22Rv1 (cell line): ENCODE data around the gene UNC79.

Source experiments
- ZFX ChIP-seq: fragments of 450-650 bp; IDR thresholded peaks from 2 replicates; pipeline ENCODE4 v1.6.1; 2017; ENCODE audit warnings: antibody characterized with exemption, borderline replicate concordance
- TF ChIP-seq, protein P1 (sequence below): fragments of 450-650 bp; IDR thresholded peaks from 2 replicates; pipeline ENCODE4 v1.5.1; 2017; ENCODE audit warnings: mild to moderate bottlenecking

DNA sequence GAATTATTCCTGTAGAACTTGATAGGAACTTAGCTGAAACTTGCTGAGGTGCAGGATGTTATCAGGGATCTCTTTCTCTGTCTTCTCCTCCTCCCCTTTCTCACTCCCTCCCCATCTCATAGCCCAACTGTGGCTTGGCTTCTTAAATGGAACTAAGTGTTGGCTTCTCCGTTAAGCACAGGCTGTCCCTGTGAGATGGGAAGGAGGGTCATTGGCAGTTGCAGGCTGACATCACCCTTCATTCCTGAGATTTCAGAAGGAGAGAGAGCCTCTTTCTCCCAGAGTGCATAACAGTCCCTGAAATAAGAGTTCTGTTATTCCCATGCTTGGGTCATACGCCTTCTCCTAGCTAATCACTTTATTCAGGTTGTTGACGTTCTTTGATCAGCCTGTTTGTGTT lies 162.0 kb downstream of the UNC79 start:
- TF ChIP-seq, protein P1, sequence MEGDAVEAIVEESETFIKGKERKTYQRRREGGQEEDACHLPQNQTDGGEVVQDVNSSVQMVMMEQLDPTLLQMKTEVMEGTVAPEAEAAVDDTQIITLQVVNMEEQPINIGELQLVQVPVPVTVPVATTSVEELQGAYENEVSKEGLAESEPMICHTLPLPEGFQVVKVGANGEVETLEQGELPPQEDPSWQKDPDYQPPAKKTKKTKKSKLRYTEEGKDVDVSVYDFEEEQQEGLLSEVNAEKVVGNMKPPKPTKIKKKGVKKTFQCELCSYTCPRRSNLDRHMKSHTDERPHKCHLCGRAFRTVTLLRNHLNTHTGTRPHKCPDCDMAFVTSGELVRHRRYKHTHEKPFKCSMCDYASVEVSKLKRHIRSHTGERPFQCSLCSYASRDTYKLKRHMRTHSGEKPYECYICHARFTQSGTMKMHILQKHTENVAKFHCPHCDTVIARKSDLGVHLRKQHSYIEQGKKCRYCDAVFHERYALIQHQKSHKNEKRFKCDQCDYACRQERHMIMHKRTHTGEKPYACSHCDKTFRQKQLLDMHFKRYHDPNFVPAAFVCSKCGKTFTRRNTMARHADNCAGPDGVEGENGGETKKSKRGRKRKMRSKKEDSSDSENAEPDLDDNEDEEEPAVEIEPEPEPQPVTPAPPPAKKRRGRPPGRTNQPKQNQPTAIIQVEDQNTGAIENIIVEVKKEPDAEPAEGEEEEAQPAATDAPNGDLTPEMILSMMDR: no peak
- no peak for TF ChIP-seq ZFX
